ENCODE measurements around the gene HAPSTR1.

The HAPSTR1 gene

DNA sequence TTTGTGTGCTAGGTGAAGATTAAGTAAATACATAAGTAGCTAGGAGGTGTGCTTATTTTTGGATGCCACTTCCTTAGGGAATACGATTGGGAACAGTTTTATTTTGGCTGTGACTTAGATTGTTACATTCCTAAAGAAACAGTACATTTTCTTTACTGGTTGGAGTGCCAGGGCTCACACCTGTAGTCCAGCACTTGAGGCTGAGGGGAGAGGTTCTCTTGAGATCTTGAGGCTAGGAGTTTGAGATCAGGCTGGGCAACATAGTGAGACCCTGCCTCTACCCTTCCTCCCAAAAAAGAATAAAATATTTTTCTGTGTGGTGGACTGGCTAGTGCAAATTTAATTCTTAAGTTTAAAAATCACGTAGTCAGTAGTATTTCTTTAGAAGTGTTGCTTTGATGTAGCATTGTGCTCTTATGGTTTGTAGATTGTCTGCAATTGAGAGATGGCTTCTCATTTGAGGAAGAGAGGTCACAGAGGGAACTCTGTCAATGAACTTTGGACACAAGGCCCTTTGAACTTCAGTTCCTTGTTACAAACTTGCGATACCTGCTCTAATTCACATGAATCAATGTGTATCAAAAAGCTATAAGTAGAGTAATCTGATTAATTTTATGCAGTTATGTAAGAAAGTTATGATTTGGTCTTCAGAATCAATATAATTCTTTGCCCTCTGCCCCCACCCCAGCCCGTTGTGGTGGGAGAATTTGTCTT, 7.1 kb downstream of the HAPSTR1 start:
- Histone ChIP-seq H2BK5ac (ENCODE audit: low read depth, low read length, poor library complexity, severe bottlenecking) (no peak overlapping the region), H3K27me3 (ENCODE audit: control insufficient read depth in 1 of 2, insufficient read depth in 1 of 2, low read length in 2 of 2) (no peaks in the 10 kb centered on the region), H3K4me1 (ENCODE audit: control insufficient read depth, insufficient read depth, low read depth, low read length) (peaks cover 15% of the 10 kb centered on the region), H3K9ac (ENCODE audit: low read length) (no peak overlapping the region), H2AFZ (ENCODE audit: low read depth, low read length) (no peak overlapping the region), H4K8ac (ENCODE audit: low read length) (no peak overlapping the region), H2BK12ac (ENCODE audit: low read length in 2 of 2) (no peak overlapping the region), H2BK120ac (ENCODE audit: low read depth, low read length) (no peak overlapping the region), H2BK15ac (ENCODE audit: low read depth, poor library complexity, severe bottlenecking) (no peak overlapping the region), H3K14ac (ENCODE audit: low read length in 2 of 2) (no peak overlapping the region), H3K36me3 (ENCODE audit: control insufficient read depth in 1 of 2, insufficient read depth in 2 of 2, low read depth in 1 of 2, low read length in 2 of 2) (peaks cover 28 to 97% of the 10 kb centered on the region in 2 experiments), H3K27ac (ENCODE audit: low read length, poor library complexity, severe bottlenecking) (no peak overlapping the region), H3K4me2 (ENCODE audit: low read length, poor library complexity, severe bottlenecking) (no peak overlapping the region), H2AK5ac (ENCODE audit: low read length, severe bottlenecking) (no peak overlapping the region), H3K79me1 (replicated peaks; ENCODE audit: low read length, poor library complexity, severe bottlenecking) (no peaks in the 10 kb centered on the region), H3K9me3 (ENCODE audit: control insufficient read depth, low read length) (no peaks in the 10 kb centered on the region), H3K4ac (ENCODE audit: low read depth in 1 of 2, low read length in 2 of 2) (no peak overlapping the region), H3K23ac (ENCODE audit: low read length in 2 of 2) (no peak overlapping the region), H4K91ac (ENCODE audit: low read length) (no peak overlapping the region), H3K4me3 (ENCODE audit: insufficient read depth in 1 of 2, low read depth in 1 of 2, low read length in 2 of 2) (no peak overlapping the region), H3K18ac (ENCODE audit: low read depth in 1 of 2, low read length in 2 of 2) (no peak overlapping the region)
- WGBS: 88% methylated on average over 1 of the region's 4 CpGs
- DNase-seq: no peak

GRCh38 chr16:9099131-9099625, 7.7 kb downstream of the HAPSTR1 start:
- Histone ChIP-seq H2BK12ac (ENCODE audit: low read length in 2 of 2) (no peak overlapping the region), H3K36me3 (ENCODE audit: control insufficient read depth in 1 of 2, insufficient read depth in 2 of 2, low read depth in 1 of 2, low read length in 2 of 2) (peaks cover 33 to 97% of the 10 kb centered on the region in 2 experiments), H2BK120ac (ENCODE audit: low read depth, low read length) (no peak overlapping the region), H3K14ac (ENCODE audit: low read length in 2 of 2) (no peak overlapping the region), H3K18ac (ENCODE audit: low read depth in 1 of 2, low read length in 2 of 2) (no peak overlapping the region), H3K23ac (ENCODE audit: low read length in 2 of 2) (no peak overlapping the region), H3K4me2 (ENCODE audit: low read length, poor library complexity, severe bottlenecking) (no peak overlapping the region), H2AFZ (ENCODE audit: low read depth, low read length) (no peak overlapping the region), H2BK15ac (ENCODE audit: low read depth, poor library complexity, severe bottlenecking) (no peak overlapping the region), H4K91ac (ENCODE audit: low read length) (no peak overlapping the region), H3K4me1 (ENCODE audit: control insufficient read depth, insufficient read depth, low read depth, low read length) (peaks cover 15% of the 10 kb centered on the region), H3K4ac (ENCODE audit: low read depth in 1 of 2, low read length in 2 of 2) (no peak overlapping the region), H3K9ac (ENCODE audit: low read length) (no peak overlapping the region), H3K27ac (ENCODE audit: low read length, poor library complexity, severe bottlenecking) (no peak overlapping the region), H3K4me3 (ENCODE audit: insufficient read depth in 1 of 2, low read depth in 1 of 2, low read length in 2 of 2) (no peak overlapping the region), H2AK5ac (ENCODE audit: low read length, severe bottlenecking) (no peak overlapping the region), H4K8ac (ENCODE audit: low read length) (no peak overlapping the region), H3K79me1 (replicated peaks; ENCODE audit: low read length, poor library complexity, severe bottlenecking) (no peaks in the 10 kb centered on the region), H3K9me3 (ENCODE audit: control insufficient read depth, low read length) (no peaks in the 10 kb centered on the region), H2BK5ac (ENCODE audit: low read depth, low read length, poor library complexity, severe bottlenecking) (no peak overlapping the region), H3K27me3 (ENCODE audit: control insufficient read depth in 1 of 2, insufficient read depth in 1 of 2, low read length in 2 of 2) (no peaks in the 10 kb centered on the region)
- 89% methylated on average over 5 of the region's 5 CpGs for WGBS
- DNase-seq: peak; percentile 53

DNA sequence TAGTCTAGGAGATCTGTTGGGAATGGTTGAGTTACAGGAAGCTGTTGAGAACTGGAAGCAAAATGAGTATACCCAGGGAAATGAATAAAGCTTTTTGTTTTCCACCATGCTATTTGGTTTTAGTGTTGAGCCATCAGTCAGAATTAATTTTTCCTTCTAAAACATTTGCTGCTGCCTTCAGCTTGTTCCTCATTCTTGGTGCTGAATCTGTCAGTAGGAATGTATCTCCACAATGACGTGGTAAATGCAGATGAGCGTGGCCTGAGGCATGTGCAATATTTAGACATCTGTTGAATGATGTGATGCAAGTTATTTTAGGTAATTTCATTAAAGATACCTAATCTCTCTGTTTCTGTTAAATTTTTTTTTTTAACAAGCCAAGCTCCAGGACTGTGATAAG, 10.9 kb downstream of the HAPSTR1 start:
- H2BK12ac ChIP-seq (ENCODE audit: low read length in 2 of 2): no peak overlapping the region
- peak; percentile 81 for DNase-seq
- WGBS: 0% methylated on average over 2 of the region's 2 CpGs

GRCh38 chr16:9102943-9103342, 11.5 kb downstream of the HAPSTR1 start:
- H3K14ac ChIP-seq (ENCODE audit: low read length in 2 of 2): no peak overlapping the region
- no peak overlapping the region for H3K4ac ChIP-seq (ENCODE audit: low read depth in 1 of 2, low read length in 2 of 2)
- no peak for DNase-seq
- H2BK5ac ChIP-seq (ENCODE audit: low read depth, low read length, poor library complexity, severe bottlenecking): no peak overlapping the region
- 96% methylated on average over 13 of the region's 13 CpGs for WGBS
- peak overlapping the region; percentile 20 for H3K9ac ChIP-seq (ENCODE audit: low read length)
- no peak overlapping the region for H3K23ac ChIP-seq (ENCODE audit: low read length in 2 of 2)
- H3K9me3 ChIP-seq (ENCODE audit: control insufficient read depth, low read length): no peaks in the 10 kb centered on the region
- H3K4me1 ChIP-seq (ENCODE audit: control insufficient read depth, insufficient read depth, low read depth, low read length): peaks cover 15% of the 10 kb centered on the region
- H3K4me2 ChIP-seq (ENCODE audit: low read length, poor library complexity, severe bottlenecking): no peak overlapping the region
- no peak overlapping the region for H2AFZ ChIP-seq (ENCODE audit: low read depth, low read length)
- no peak overlapping the region for H2BK15ac ChIP-seq (ENCODE audit: low read depth, poor library complexity, severe bottlenecking)
- no peaks in the 10 kb centered on the region for H3K27me3 ChIP-seq (ENCODE audit: control insufficient read depth in 1 of 2, insufficient read depth in 1 of 2, low read length in 2 of 2)
- H3K36me3 ChIP-seq (ENCODE audit: control insufficient read depth in 1 of 2, insufficient read depth in 2 of 2, low read depth in 1 of 2, low read length in 2 of 2): peaks cover 35 to 98% of the 10 kb centered on the region in 2 experiments
- no peak overlapping the region for H3K4me3 ChIP-seq (ENCODE audit: insufficient read depth in 1 of 2, low read depth in 1 of 2, low read length in 2 of 2)
- H2BK120ac ChIP-seq (ENCODE audit: low read depth, low read length): no peak overlapping the region
- no peaks in the 10 kb centered on the region for H3K79me1 ChIP-seq (replicated peaks; ENCODE audit: low read length, poor library complexity, severe bottlenecking)
- no peak overlapping the region for H3K18ac ChIP-seq (ENCODE audit: low read depth in 1 of 2, low read length in 2 of 2)
- H4K8ac ChIP-seq (ENCODE audit: low read length): no peak overlapping the region
- H2AK5ac ChIP-seq (ENCODE audit: low read length, severe bottlenecking): no peak overlapping the region
- no peak overlapping the region for H2BK12ac ChIP-seq (ENCODE audit: low read length in 2 of 2)
- H4K91ac ChIP-seq (ENCODE audit: low read length): no peak overlapping the region
- H3K27ac ChIP-seq (ENCODE audit: low read length, poor library complexity, severe bottlenecking): no peak overlapping the region

More for the DNA sequence above, 10.9 kb downstream of the HAPSTR1 start:
- Histone ChIP-seq H4K8ac (ENCODE audit: low read length) (no peak overlapping the region), H3K14ac (ENCODE audit: low read length in 2 of 2) (no peak overlapping the region), H2BK5ac (ENCODE audit: low read depth, low read length, poor library complexity, severe bottlenecking) (no peak overlapping the region), H3K4me1 (ENCODE audit: control insufficient read depth, insufficient read depth, low read depth, low read length) (peaks cover 17% of the 10 kb centered on the region), H3K27me3 (ENCODE audit: control insufficient read depth in 1 of 2, insufficient read depth in 1 of 2, low read length in 2 of 2) (no peaks in the 10 kb centered on the region), H3K4me2 (ENCODE audit: low read length, poor library complexity, severe bottlenecking) (no peak overlapping the region), H3K79me1 (replicated peaks; ENCODE audit: low read length, poor library complexity, severe bottlenecking) (no peaks in the 10 kb centered on the region), H3K18ac (ENCODE audit: low read depth in 1 of 2, low read length in 2 of 2) (no peak overlapping the region), H3K4me3 (ENCODE audit: insufficient read depth in 1 of 2, low read depth in 1 of 2, low read length in 2 of 2) (no peak overlapping the region), H3K4ac (ENCODE audit: low read depth in 1 of 2, low read length in 2 of 2) (no peak overlapping the region), H2AK5ac (ENCODE audit: low read length, severe bottlenecking) (no peak overlapping the region), H3K36me3 (ENCODE audit: control insufficient read depth in 1 of 2, insufficient read depth in 2 of 2, low read depth in 1 of 2, low read length in 2 of 2) (peaks cover 38 to 98% of the 10 kb centered on the region in 2 experiments), H3K23ac (ENCODE audit: low read length in 2 of 2) (no peak overlapping the region), H3K27ac (ENCODE audit: low read length, poor library complexity, severe bottlenecking) (peak overlapping the region; percentile 33), H3K9me3 (ENCODE audit: control insufficient read depth, low read length) (no peaks in the 10 kb centered on the region), H2BK15ac (ENCODE audit: low read depth, poor library complexity, severe bottlenecking) (no peak overlapping the region), H4K91ac (ENCODE audit: low read length) (no peak overlapping the region), H2BK120ac (ENCODE audit: low read depth, low read length) (no peak overlapping the region), H3K9ac (ENCODE audit: low read length) (peak overlapping the region; percentile 37), H2AFZ (ENCODE audit: low read depth, low read length) (no peak overlapping the region)
